ENCODE results near the gene NLE1. TPM values are rescaled to one million over a fixed set of nuclear protein-coding genes. Genes with fewer than 3 reads are reported as not detected.

Gene NLE1
- total and polyA plus RNA-seq, 2 of the 8 experiments (the other 6 are each of a cell fraction or from before 2014, with no cell fraction given), result 50.4 to 51.5 TPM

- no peak overlapping the region for H2AFZ ChIP-seq (ENCODE audit: low read length)
These were observed 17.8 kb upstream of the NLE1 start for GRCh38 chr17:35159940-35160339.

More at GRCh38 chr17:35159940-35160339, 17.8 kb upstream of the NLE1 start:
- H3K79me1 ChIP-seq (ENCODE audit: low read depth, low read length), result no peaks in the 10 kb centered on the region; the same call in none of the 2 replicates
- no peak overlapping the region for H2BK120ac ChIP-seq (replicated peaks; ENCODE audit: low read depth, low read length)
- H4K91ac ChIP-seq (replicated peaks; ENCODE audit: insufficient read length, low read length), result no peak overlapping the region
- no peak overlapping the region for H3K56ac ChIP-seq (replicated peaks; ENCODE audit: insufficient read length, low read depth, low read length)
- no peaks in the 10 kb centered on the region for H3K23me2 ChIP-seq (ENCODE audit: low read depth, low read length)
- no peak overlapping the region for H2BK5ac ChIP-seq (ENCODE audit: low read depth, low read length)
- no peak overlapping the region for H3K14ac ChIP-seq (ENCODE audit: insufficient read length)
- no peak for DNase-seq (ENCODE audit: low read depth in 1 of 2, low spot score in 2 of 2)
- H4K5ac ChIP-seq (ENCODE audit: insufficient read length, low read depth, low read length), result no peak overlapping the region
- H3K4me2 ChIP-seq (ENCODE audit: insufficient read depth in 1 of 2, low read depth in 2 of 2, low read length in 2 of 2), result no peak overlapping the region
- H3K9me3 ChIP-seq (ENCODE audit: insufficient read depth in 2 of 2, low read depth in 1 of 2, low read length in 1 of 2), result no peaks in the 10 kb centered on the region
- no peak overlapping the region for H2BK15ac ChIP-seq (ENCODE audit: low read length)
- 81% methylated on average over 2 of the region's 2 CpGs; no CpG with 5 or more reads in 1 of the 2 experiments for WGBS, 2 experiments (ENCODE audit: extremely low coverage in 1 of 2, insufficient coverage in 1 of 2, insufficient read length in 1 of 2, insufficient replicate concordance in 2 of 2, low coverage in 1 of 2, low lambda C conversion rate in 2 of 2, missing lambda C conversion rate in 1 of 2)
- H4K20me1 ChIP-seq (replicated peaks in 1 of 2; ENCODE audit: control insufficient read depth in 1 of 2, insufficient read depth in 2 of 2, low read length in 2 of 2), result peaks cover 0 to 2% of the 10 kb centered on the region in 2 experiments
- no peak overlapping the region for H3K18ac ChIP-seq (ENCODE audit: extremely low read depth, low read length)
- TF ChIP-seq JUN (IDR thresholded peaks at IDR 0.05; ENCODE audit: low read depth, low read length) (no peak), CBX5 (IDR thresholded peaks at IDR 0.05; ENCODE audit: low read depth, low read length) (no peak), YY1 (IDR thresholded peaks at IDR 0.05; ENCODE audit: low read depth, low read length) (no peak), TCF12 (IDR thresholded peaks at IDR 0.05; ENCODE audit: low read depth, low read length) (no peak), SP1 (IDR thresholded peaks at IDR 0.05; ENCODE audit: low read depth, low read length) (no peak), ATF3 (IDR thresholded peaks at IDR 0.05; ENCODE audit: insufficient read depth, low read depth, low read length) (no peak), E2F6 (IDR thresholded peaks at IDR 0.05) (no peak), GTF2F1 (IDR thresholded peaks at IDR 0.05; ENCODE audit: borderline replicate concordance, low read depth, low read length) (no peak)
- no peaks in the 10 kb centered on the region for H3K27me3 ChIP-seq (replicated peaks in 1 of 4; ENCODE audit: control insufficient read depth in 3 of 4, extremely low read depth in 1 of 4, insufficient read depth in 3 of 4, low read length in 3 of 4)
- no peak overlapping the region for H3K27ac ChIP-seq (ENCODE audit: low read depth, low read length)
- H4K8ac ChIP-seq (ENCODE audit: extremely low read depth, insufficient read depth, low read length), result no peak overlapping the region
- H3K4me3 ChIP-seq (ENCODE audit: extremely low read depth in 1 of 4, insufficient read depth in 2 of 4, low read depth in 3 of 4, low read length in 4 of 4), result no peak overlapping the region
- H3K36me3 ChIP-seq (ENCODE audit: control insufficient read depth in 2 of 4, insufficient read depth in 4 of 4, low read length in 3 of 4), result no peaks in the 10 kb centered on the region
- H3K4ac ChIP-seq (replicated peaks; ENCODE audit: insufficient read length, low read depth, low read length), result no peak overlapping the region
- ChIA-PET CTCF (ENCODE audit: partially characterized antibody) (interaction anchor here (0.8 kb wide), 1 partner anchor 11 kb away, joined by 3 read pairs; no protein-coding TSS in a partner anchor), POLR2A (ENCODE audit: partially characterized antibody) (no interaction called here)
- H3K9ac ChIP-seq (replicated peaks in 1 of 4; ENCODE audit: extremely low read depth in 1 of 4, low read depth in 3 of 4, low read length in 3 of 4), result no peak overlapping the region
- no peaks in the 10 kb centered on the region for H3K79me2 ChIP-seq (ENCODE audit: control insufficient read depth in 1 of 2, insufficient read depth in 2 of 2, low read length in 2 of 2)
- H2BK12ac ChIP-seq (ENCODE audit: low read depth, low read length), result no peak overlapping the region
- H3K4me1 ChIP-seq (replicated peaks in 1 of 4; ENCODE audit: control insufficient read depth in 3 of 4, insufficient read depth in 4 of 4, low read length in 3 of 4), result no peaks in the 10 kb centered on the region
- H2AK5ac ChIP-seq (ENCODE audit: low read depth, low read length), result no peak overlapping the region
- no peak overlapping the region for H2BK20ac ChIP-seq (ENCODE audit: low read length)
- no peak for FAIRE-seq
- H3K23ac ChIP-seq (ENCODE audit: insufficient read length), result no peak overlapping the region
